Measurements from ENCODE around the gene SF3A2. TPM values are rescaled to one million over a fixed set of nuclear protein-coding genes. Genes with fewer than 3 reads are reported as not detected.

The SF3A2 gene
- total RNA-seq, 4 donors from 2014 or later = 25.7 to 39.8 (median 30.3) TPM

DNA sequence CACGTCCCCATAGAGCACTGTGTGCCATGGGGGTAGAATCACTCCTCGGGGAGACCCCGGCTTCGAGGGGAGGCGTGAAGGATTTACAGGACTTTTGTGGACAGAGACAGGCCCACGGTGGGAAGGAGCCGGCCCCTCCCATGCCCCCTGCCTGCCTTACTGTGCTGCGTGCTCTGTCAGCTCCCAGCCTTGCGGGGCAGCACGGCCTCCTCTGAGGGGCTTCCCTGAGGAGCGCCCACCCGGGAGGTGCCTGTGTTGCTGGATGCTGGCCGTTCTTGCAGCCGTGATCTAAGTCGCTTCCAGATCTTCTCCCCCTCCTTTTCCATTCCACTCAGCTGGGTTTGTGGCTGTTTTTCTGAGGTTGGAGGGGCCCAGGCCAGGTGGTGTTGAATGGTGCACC, 29.6 kb upstream of the SF3A2 start:
- intact Hi-C loops (cut with DNase I) = no loop called here
- H3K27me3 ChIP-seq = no peaks in the 10 kb centered on the region
- no peak overlapping the region for H3K27ac ChIP-seq
- H3K4me3 ChIP-seq (replicated peaks in 1 of 3) = no peak overlapping the region
- H3K9me3 ChIP-seq = no peaks in the 10 kb centered on the region
- DNase-seq = no peak
- WGBS, 2 donors = 91 to 93% methylated on average over 8 to 11 of the region's 15 CpGs
- H3K36me3 ChIP-seq = peaks cover 26 to 29% of the 10 kb centered on the region in 2 donors
- H3K4me1 ChIP-seq = peaks cover 0 to 9% of the 10 kb centered on the region in 2 donors
- TF ChIP-seq, protein P1, sequence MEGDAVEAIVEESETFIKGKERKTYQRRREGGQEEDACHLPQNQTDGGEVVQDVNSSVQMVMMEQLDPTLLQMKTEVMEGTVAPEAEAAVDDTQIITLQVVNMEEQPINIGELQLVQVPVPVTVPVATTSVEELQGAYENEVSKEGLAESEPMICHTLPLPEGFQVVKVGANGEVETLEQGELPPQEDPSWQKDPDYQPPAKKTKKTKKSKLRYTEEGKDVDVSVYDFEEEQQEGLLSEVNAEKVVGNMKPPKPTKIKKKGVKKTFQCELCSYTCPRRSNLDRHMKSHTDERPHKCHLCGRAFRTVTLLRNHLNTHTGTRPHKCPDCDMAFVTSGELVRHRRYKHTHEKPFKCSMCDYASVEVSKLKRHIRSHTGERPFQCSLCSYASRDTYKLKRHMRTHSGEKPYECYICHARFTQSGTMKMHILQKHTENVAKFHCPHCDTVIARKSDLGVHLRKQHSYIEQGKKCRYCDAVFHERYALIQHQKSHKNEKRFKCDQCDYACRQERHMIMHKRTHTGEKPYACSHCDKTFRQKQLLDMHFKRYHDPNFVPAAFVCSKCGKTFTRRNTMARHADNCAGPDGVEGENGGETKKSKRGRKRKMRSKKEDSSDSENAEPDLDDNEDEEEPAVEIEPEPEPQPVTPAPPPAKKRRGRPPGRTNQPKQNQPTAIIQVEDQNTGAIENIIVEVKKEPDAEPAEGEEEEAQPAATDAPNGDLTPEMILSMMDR (IDR thresholded peaks at IDR 0.05) = no peak

DNA sequence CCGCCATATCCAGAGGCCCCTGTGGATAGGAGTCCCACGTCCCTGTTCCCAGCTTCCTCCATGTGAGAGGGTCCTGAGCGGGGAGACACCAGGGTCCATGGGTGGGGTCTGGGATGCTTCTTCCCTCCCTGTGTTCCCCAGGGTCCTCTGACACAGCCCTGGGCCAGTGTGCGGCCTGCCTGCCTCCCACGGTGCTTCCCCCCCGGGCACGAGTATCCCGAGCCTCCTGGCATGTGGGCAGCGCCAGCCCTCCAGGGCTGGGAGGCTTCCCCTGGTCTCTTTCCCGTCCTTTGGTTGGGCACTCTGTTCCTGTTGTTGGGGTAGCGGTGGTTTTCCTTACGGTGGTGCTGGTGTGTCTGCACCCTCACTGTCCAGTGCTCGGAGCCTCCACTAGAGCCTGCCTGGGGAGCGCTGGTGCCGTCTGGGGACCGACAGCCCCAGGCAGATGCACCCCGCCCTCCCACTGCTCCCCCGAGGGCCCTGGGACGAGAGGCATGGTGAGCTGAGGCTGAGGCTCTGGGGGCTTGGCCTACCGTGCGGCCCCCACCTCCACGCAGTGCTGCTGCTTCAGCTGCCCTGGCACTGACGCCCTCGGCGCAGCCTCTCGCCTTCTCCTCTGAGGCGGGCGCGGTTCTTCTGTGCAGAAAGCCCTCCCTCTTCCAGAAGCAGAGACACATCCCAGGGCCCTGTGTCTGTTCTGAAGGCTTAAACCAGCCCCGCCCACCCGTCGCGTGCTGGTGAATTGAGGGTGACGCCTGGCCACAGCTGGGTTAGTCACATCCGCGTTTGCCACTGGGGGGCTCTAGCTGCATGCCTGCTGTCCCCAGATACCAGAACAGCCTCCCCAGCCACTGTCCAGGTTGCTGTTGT, 28.4 kb upstream of the SF3A2 start:
- intact Hi-C loops (cut with DNase I) = no loop called here
- Histone ChIP-seq H3K4me1 (peaks cover 0 to 9% of the 10 kb centered on the region in 2 donors), H3K9me3 (no peaks in the 10 kb centered on the region), H3K27ac (no peak overlapping the region), H3K36me3 (peaks cover 37 to 41% of the 10 kb centered on the region in 2 donors), H3K4me3 (replicated peaks in 1 of 3) (no peak overlapping the region), H3K27me3 (no peaks in the 10 kb centered on the region)
- TF ChIP-seq POLR2A (IDR thresholded peaks at IDR 0.05) = no peak
- TF ChIP-seq, protein P1 (IDR thresholded peaks at IDR 0.05) = no peak
- 53 to 73% methylated on average over 15 to 28 of the region's 36 CpGs for WGBS, 2 donors
- DNase-seq = peak; percentile 14 to 32

DNA sequence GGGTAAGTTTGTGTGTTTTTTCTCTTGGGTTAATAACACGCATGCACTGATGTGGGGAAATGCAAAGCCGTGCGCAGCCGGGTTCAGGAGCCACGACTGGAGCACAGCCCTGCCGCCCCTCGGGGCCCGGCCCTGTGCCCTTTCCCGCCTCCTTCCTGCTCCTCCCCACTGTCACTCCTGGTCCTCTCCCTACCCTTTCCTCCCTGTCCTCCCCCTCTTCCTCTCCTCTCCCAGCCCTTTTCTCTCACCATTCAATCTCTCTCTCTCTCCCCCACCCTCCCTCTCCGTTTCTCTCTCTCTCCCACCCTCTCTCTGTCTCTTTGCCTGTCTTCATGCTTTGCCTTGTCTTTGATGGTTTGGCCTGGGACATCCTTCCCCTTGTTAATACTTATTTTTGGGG, 27.6 kb upstream of the SF3A2 start:
- intact Hi-C loops (cut with DNase I) = no loop called here
- H3K9me3 ChIP-seq = no peaks in the 10 kb centered on the region
- WGBS, 2 donors = 64 to 75% methylated on average over 10 of the region's 10 CpGs
- TF ChIP-seq, protein P1 (IDR thresholded peaks at IDR 0.05) = no peak
- no peak for TF ChIP-seq POLR2A (IDR thresholded peaks at IDR 0.05)
- H3K27ac ChIP-seq = no peak overlapping the region
- H3K36me3 ChIP-seq = peaks cover 39 to 44% of the 10 kb centered on the region in 2 donors
- H3K4me1 ChIP-seq = peaks cover 0 to 9% of the 10 kb centered on the region in 2 donors
- DNase-seq = no peak
- no peak overlapping the region for H3K4me3 ChIP-seq (replicated peaks in 1 of 3)
- no peaks in the 10 kb centered on the region for H3K27me3 ChIP-seq

DNA sequence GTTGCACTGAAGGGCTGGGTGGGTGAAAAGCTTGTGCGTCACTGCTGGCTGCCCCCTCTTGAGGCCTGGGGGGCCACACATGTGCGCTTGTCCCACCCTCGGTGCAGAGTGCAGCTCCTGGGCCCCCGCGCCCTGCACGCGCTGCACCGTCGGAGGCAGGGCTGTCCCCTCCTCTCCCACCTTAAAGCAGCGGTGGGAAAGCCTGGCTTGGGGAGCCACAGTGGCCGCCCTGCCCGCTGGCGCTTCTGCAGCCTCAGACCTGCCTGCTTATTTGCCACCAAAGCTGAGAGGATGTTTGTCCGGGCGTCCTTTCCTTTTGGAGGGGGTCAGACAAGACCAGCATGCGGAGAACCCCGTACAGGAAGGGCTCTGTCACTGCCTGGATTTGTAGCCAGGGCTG, 27.2 kb upstream of the SF3A2 start:
- H3K36me3 ChIP-seq = peaks cover 42 to 48% of the 10 kb centered on the region in 2 donors
- H3K9me3 ChIP-seq = no peaks in the 10 kb centered on the region
- H3K4me1 ChIP-seq = peaks cover 0 to 9% of the 10 kb centered on the region in 2 donors
- DNase-seq = no peak
- H3K4me3 ChIP-seq (replicated peaks in 1 of 3) = no peak overlapping the region
- intact Hi-C loops (cut with DNase I) = no loop called here
- no peak for TF ChIP-seq POLR2A (IDR thresholded peaks at IDR 0.05)
- TF ChIP-seq, protein P1 (IDR thresholded peaks at IDR 0.05) = no peak
- no peak overlapping the region for H3K27ac ChIP-seq
- no peaks in the 10 kb centered on the region for H3K27me3 ChIP-seq
- 84 to 85% methylated on average over 14 to 17 of the region's 17 CpGs for WGBS, 2 donors

DNA sequence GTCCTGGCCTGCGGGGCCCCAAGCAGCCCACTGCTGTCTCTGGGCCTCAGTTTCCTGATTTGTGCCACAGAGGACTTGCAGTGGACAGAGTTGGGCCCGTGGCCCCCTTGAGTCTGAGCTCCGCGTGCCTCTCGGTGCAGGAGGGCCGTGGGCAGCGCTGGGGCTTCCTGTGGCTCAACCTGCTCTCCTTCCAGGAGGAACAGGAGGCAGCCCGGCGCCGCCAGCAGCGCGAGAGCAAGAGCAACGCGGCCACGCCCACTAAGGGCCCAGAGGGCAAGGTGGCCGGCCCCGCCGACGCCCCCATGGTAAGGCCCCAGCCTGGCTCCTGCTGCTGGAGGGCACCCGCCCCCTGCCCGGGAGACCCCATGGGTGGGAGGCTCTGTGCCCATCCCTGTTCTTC, 26.4 kb upstream of the SF3A2 start:
- Histone ChIP-seq H3K36me3 (peaks cover 50 to 56% of the 10 kb centered on the region in 2 donors), H3K4me3 (replicated peaks in 1 of 3) (no peak overlapping the region)

More for the DNA sequence above, 26.4 kb upstream of the SF3A2 start:
- intact Hi-C loops (cut with DNase I) = no loop called here
- Histone ChIP-seq H3K27me3 (no peaks in the 10 kb centered on the region), H3K27ac (no peak overlapping the region), H3K9me3 (no peaks in the 10 kb centered on the region), H3K4me1 (peaks cover 0 to 9% of the 10 kb centered on the region in 2 donors)
- DNase-seq = no peak
- TF ChIP-seq, protein P1 (IDR thresholded peaks at IDR 0.05) = no peak
- no peak for TF ChIP-seq POLR2A (IDR thresholded peaks at IDR 0.05)
- 87 to 95% methylated on average over 3 to 21 of the region's 21 CpGs for WGBS, 2 donors
